GM18868 (cell line): ENCODE data around the gene TMEM11.
A peak's percentile ranks its signal among the peaks of the same experiment; 100 is the strongest.

Experiments
- ATAC-seq: cut with Tn5 transposase; IDR thresholded peaks from one replicate; pipeline ENCODE4 v1.9.1; 2021; ENCODE audit warnings: mild to moderate bottlenecking, moderate library complexity; ENCODE audit not compliant: unreplicated experiment

The TMEM11 gene

GRCh38 chr17:21186399-21187187 lies 27.4 kb downstream of the TMEM11 start:
- no peak for ATAC-seq

GRCh38 chr17:21185061-21185460 lies 28.9 kb downstream of the TMEM11 start:
- ATAC-seq: no peak

GRCh38 chr17:21184570-21184969 lies 29.4 kb downstream of the TMEM11 start:
- ATAC-seq: no peak

- no peak for ATAC-seq
These were observed 30.5 kb downstream of the TMEM11 start for GRCh38 chr17:21183468-21183867.

- ATAC-seq: no peak
These were observed 35.9 kb downstream of the TMEM11 start for GRCh38 chr17:21177854-21178600.

GRCh38 chr17:21177401-21177800 lies 36.6 kb downstream of the TMEM11 start:
- ATAC-seq: no peak

- ATAC-seq: no peak
These were observed 37.1 kb downstream of the TMEM11 start for GRCh38 chr17:21176773-21177395.

GRCh38 chr17:21174713-21175112 lies 39.2 kb downstream of the TMEM11 start:
- ATAC-seq: no peak

GRCh38 chr17:21174186-21174585 lies 39.8 kb downstream of the TMEM11 start:
- ATAC-seq: no peak

GRCh38 chr17:21173543-21173942 lies 40.4 kb downstream of the TMEM11 start:
- ATAC-seq: no peak

- no peak for ATAC-seq
These were observed 41.1 kb downstream of the TMEM11 start for GRCh38 chr17:21172846-21173245.

GRCh38 chr17:21171970-21172510 lies 41.9 kb downstream of the TMEM11 start:
- ATAC-seq: no peak

GRCh38 chr17:21171309-21171922 lies 42.5 kb downstream of the TMEM11 start:
- peak; percentile 82 for ATAC-seq

- ATAC-seq: no peak
These were observed 43.2 kb downstream of the TMEM11 start for GRCh38 chr17:21170809-21171208.

GRCh38 chr17:21169496-21169895 lies 44.5 kb downstream of the TMEM11 start:
- ATAC-seq: no peak

GRCh38 chr17:21168555-21168865 lies 45.5 kb downstream of the TMEM11 start:
- no peak for ATAC-seq

- no peak for ATAC-seq
These were observed 46.7 kb downstream of the TMEM11 start for GRCh38 chr17:21167303-21167702.

GRCh38 chr17:21166595-21167210 lies 47.3 kb downstream of the TMEM11 start:
- no peak for ATAC-seq

GRCh38 chr17:21165922-21166594 lies 47.9 kb downstream of the TMEM11 start:
- no peak for ATAC-seq

- no peak for ATAC-seq
These were observed 49.3 kb downstream of the TMEM11 start for GRCh38 chr17:21164620-21165019.
